GM18951 (cell line): ENCODE measurements around the gene KRT81.
"Not testable (repeated sequence)": the region's sequence is repeated elsewhere in the genome, so short reads cannot be mapped to it uniquely, and the experiment has no call there.

ENCODE experiments used
- POLR2A ChIP-seq: IDR thresholded peaks from 4 replicates; pipeline ENCODE4 v1.6.1; 2011; ENCODE audit warnings: mild to moderate bottlenecking; ENCODE audit not compliant: insufficient read length, insufficient read depth; ENCODE audit errors: extremely low read depth
- in situ Hi-C: fragments of 300-500 bp; cut with MboI; formaldehyde crosslinking; loops from one replicate; pipeline ENCODE4 v1.12.0; 2022; ENCODE audit warnings: low sequenced_read_pairs, mixed read lengths, inconsistent platforms; ENCODE audit not compliant: unreplicated experiment

KRT81 gene

GRCh38 chr12:52323416-52324152, 32.2 kb upstream of the KRT81 start:
- TF ChIP-seq POLR2A, result no peak
- in situ Hi-C loops, result no loop called here

DNA sequence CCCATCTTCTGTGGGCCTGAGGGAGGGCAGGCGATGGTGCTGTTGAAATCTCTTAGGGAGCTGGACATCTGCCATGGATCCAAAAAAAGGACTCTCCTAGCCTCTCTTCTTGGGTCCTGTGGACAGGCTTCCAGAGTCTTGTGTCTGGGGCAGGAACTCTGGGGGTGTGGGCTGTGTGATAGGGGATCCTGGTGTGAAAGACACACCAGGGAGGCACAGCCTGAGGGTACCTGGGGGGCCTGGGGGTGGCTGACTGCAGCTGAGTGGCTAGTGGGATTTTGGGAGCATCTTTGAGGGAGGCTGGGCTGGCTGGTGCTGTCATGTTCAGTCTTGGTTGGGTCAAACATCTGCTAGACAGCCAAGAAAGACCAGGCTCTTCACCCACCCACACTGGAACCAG, 31.7 kb upstream of the KRT81 start:
- no peak for TF ChIP-seq POLR2A
- in situ Hi-C loops, result no loop called here

DNA sequence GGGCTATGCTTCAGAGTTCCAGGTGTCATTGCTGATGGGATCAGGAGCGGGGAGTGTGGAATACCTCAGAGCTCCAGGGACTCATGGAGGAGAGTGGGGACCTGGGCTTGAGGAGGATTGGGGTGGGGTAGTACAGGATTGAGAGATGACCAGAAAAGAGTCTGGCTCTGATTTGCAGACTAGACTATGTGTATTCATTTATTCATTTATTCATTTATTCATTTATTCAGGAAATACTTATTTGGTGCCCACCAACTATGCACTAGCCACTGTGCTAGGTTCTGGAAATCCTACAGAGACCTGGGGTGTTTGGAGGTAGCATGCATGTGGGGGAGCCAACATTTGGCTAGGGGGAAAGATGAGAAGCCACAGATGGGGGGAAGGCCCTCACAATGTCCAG, 30.7 kb upstream of the KRT81 start:
- in situ Hi-C loops, result no loop called here
- TF ChIP-seq POLR2A, result no peak

GRCh38 chr12:52321418-52321817, 30.1 kb upstream of the KRT81 start:
- in situ Hi-C loops, result no loop called here
- no peak for TF ChIP-seq POLR2A

GRCh38 chr12:52320784-52321400, 29.6 kb upstream of the KRT81 start, which contains the start of gene KRT83:
KRT83 (minus strand) TSS chr12:52321398; CDS start chr12:52321335, 63 bp downstream.
- in situ Hi-C loops, result no loop called here
- TF ChIP-seq POLR2A, result no peak

DNA sequence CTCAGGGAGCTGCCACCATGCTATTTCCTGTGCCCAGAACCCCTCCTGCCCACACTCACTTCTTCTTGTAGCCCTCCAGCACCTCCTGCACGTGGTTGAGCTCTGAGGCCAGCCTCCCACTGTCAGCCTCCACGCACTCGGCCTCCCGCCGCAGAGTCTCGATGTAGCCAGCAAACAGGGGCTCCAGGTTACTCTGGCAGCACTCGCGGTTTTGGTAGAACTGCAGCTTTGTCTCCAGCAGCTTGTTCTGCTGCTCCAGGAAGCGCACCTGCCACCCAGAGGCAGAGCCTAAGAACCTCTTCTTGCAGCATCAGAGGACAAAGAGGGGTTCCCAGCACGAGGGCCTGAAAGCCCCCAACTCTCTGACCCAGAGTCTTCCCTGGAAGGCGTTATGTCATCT, 27.8 kb upstream of the KRT81 start:
- in situ Hi-C loops, result no loop called here

DNA sequence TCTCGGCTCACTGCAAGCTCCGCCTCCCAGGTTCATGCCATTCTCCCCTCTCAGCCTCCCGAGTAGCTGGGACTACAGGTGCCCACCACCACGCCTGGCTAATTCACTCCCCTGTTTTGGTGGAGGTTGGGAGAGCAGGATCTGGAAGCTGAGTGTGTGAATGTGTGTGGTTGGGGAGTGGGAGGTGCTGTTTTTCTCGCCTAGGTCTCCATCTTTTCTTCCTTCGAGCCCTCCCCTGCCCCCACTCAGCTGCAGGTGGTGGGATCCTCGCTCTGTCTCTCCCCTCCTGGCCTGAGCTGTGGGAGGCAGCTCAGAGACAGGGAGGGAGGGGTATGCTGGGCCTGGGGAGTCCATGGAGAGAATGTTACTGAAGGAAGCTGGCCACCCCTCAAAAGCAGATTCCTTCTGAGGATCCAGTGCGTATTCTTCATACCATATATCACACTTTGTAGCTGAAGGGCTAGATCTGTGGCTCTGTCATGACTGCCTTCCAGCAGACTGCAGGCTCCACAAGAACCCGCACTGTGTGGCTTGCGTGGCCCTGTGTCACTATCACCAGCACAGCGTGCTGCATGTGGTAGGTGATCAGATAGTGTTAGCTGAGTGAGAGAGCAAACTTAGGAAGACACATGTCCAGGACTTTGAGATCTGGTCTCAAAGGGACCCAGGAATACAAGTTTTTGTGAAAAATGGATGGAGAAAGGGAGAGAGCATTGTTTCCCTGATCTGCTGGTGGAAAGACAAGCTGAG, 27.1 kb upstream of the KRT81 start:
- in situ Hi-C loops, result no loop called here
- TF ChIP-seq POLR2A, result no peak

More for the DNA sequence above, 27.8 kb upstream of the KRT81 start:
- TF ChIP-seq POLR2A, result no peak

DNA sequence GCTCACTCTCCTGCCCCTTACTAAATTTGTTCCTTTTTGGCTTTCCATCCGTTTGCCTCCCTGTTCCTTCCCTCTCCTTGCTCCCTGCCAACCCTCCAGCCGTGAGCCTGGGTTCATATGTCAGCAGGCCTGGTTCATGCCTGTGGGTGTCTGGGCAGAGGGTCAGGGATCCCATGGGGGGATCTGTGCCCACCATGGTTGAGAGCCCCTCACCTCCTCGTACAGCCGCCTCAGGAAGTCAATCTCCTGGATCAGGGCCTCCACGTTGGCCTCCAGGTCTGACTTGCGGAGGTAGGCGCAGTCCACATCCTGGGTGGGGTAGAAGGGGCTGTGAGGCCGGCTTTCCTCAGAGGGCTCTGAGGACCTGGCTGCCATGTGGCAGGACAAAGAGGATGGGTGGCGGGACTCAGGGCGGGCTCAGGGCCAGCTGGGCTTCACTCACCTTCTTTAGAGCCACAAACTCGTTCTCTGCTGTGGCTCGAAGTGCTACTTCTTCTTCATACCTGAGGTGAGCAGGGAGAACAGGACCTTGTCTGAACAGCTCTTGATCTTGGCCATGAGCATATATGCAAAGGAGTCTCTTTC, 26.2 kb upstream of the KRT81 start:
- in situ Hi-C loops, result no loop called here
- TF ChIP-seq POLR2A, result no peak

DNA sequence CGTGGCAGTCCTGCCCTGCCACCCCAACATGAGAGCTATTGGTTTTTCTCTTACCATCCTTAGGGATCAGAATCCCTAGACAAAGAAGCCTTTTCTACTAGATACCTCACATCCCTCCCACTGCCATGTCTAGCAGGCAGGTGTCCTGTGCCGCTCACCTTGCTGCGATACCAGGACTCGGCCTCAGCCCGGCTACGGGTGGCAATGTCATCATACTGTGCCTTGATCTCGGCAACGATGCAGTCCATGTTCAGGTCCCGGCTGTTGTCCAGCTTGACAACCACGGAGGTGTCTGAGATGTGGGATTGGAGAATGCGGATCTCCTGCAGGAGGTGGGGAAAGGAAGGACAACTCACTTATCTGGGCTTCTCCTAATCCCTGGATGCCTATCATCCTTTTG, 25.4 kb upstream of the KRT81 start:
- in situ Hi-C loops, result no loop called here
- TF ChIP-seq POLR2A, result no peak

- in situ Hi-C loops, result no loop called here
- no peak for TF ChIP-seq POLR2A
Observed at GRCh38 chr12:52316290-52316689, 25.0 kb upstream of the KRT81 start.

GRCh38 chr12:52315721-52316120, 24.4 kb upstream of the KRT81 start:
- in situ Hi-C loops, result not testable (repeated sequence)

- in situ Hi-C loops, result no loop called here
- TF ChIP-seq POLR2A, result no peak
Observed at GRCh38 chr12:52314511-52314910, 23.2 kb upstream of the KRT81 start.

- no peak for TF ChIP-seq POLR2A
- in situ Hi-C loops, result no loop called here
Observed at GRCh38 chr12:52313926-52314325, 22.6 kb upstream of the KRT81 start.

DNA sequence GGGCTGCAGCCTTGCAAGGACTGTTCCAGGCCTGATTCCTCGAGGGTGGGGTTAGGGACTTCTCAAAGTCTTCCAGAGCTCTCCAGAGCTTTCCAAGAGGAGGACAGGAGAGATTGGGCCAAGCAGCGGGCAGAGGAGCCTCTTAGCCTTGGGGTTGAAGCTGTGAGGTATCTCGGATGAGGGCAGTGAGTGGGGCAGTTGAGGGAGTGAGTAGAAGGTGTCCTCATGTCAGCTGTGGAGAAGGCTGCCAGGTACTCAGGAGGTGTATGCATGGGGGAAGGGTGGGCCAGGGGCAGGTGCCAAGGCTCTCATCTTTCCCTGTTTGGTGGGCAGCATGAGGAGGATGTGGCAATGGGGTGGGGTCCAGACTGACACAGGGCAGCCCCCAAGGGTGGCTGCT, 22.1 kb upstream of the KRT81 start:
- in situ Hi-C loops, result no loop called here
- TF ChIP-seq POLR2A, result no peak

DNA sequence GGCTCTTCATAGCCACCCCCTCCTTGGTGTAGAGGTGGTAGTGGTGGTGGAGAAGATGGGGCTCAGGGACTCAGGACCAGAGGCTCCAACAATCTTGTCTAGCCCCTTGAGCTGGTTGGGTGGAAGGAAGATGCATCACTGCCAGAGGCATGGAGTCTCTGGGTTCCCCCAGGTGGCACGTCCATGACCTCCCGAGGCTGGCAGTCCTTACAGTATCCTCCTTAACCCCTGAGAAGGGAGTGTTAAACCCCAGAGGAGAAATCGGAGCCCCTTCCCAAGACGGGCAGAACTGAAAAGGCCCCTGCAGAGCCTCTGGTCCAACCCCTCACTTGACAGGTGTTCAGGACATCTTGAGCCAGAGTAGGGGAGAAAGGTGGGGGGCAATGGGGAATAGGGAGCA, 20.8 kb upstream of the KRT81 start:
- in situ Hi-C loops, result no loop called here

More for the DNA sequence above, 20.8 kb upstream of the KRT81 start:
- no peak for TF ChIP-seq POLR2A
